ENCODE results near the gene CSRP1.

- no peak for TF ChIP-seq CTCF (IDR thresholded peaks at IDR 0.05)
- no peak for TF ChIP-seq EZH2 (IDR thresholded peaks at IDR 0.05; ENCODE audit: borderline replicate concordance, insufficient read depth, low read depth, low read length, poor library complexity, severe bottlenecking)
Measured at GRCh38 chr1:201476670-201477344, 30.1 kb downstream of the CSRP1 start.
